CD14-positive monocyte (primary cell): ENCODE data around the gene HAVCR2. TPM values are rescaled to one million over a fixed set of nuclear protein-coding genes. Genes with fewer than 3 reads are reported as not detected.

Experiments used
- DNase-seq, 3 donors: peaks; one replicate each; pipeline ENCODE4 v3.0.0-alpha.2; 2011 to 2022
- H2AFZ ChIP-seq: 2 replicates; pipeline ENCODE4 v1.6.0; 2012; ENCODE audit warnings: mild to moderate bottlenecking, low read depth, low read length, inconsistent platforms; ENCODE audit not compliant: insufficient read depth, poor library complexity, severe bottlenecking
- H3K27ac ChIP-seq, 2 donors: 1 replicate in 1 of 2; 2 replicates in 1 of 2; pipeline ENCODE4 v1.5.1; 2012 to 2013; ENCODE audit warnings: low read length in 2 of 2, control low read depth in 1 of 2, inconsistent platforms in 1 of 2, low read depth in 1 of 2, mild to moderate bottlenecking in 1 of 2
- H3K27me3 ChIP-seq, 2 donors: one replicate each; pipeline versions ENCODE4 v1.6.0 to v1.6.1; 2011 to 2013; ENCODE audit warnings: low read length in 2 of 2; ENCODE audit not compliant: control insufficient read depth in 2 of 2, insufficient read depth in 2 of 2
- H3K36me3 ChIP-seq, 2 donors: replicated peaks in 1 of 2; 1 replicate in 1 of 2; 2 replicates in 1 of 2; pipeline versions ENCODE4 v1.5.1 to v1.6.1; 2012 to 2013; ENCODE audit warnings: low read length in 2 of 2, control low read depth in 1 of 2, inconsistent platforms in 1 of 2, mild to moderate bottlenecking in 1 of 2; ENCODE audit not compliant: insufficient read depth in 2 of 2, control insufficient read depth in 1 of 2
- H3K4me1 ChIP-seq, 2 donors: 1 replicate in 1 of 2; 2 replicates in 1 of 2; pipeline versions ENCODE4 v1.5.1 to v1.6.1; 2012 to 2013; ENCODE audit warnings: low read length in 2 of 2, control low read depth in 1 of 2, inconsistent platforms in 1 of 2, mild to moderate bottlenecking in 1 of 2, moderate library complexity in 1 of 2; ENCODE audit not compliant: insufficient read depth in 2 of 2, control insufficient read depth in 1 of 2
- H3K4me2 ChIP-seq: replicated peaks from 2 replicates; pipeline ENCODE3; 2012; ENCODE audit warnings: low read length, moderate library complexity, mild to moderate bottlenecking; ENCODE audit not compliant: poor library complexity, severe bottlenecking; ENCODE audit errors: extremely low read depth
- H3K4me3 ChIP-seq, 3 experiments: fragments of 200-600 bp in 1 of 3; sonication (generic) in 1 of 3; replicated peaks in 1 of 3; 1 replicate in 2 of 3; 2 replicates in 1 of 3; pipeline ENCODE4 v1.5.1; 2011 to 2013; ENCODE audit warnings: low read length in 3 of 3, mild to moderate bottlenecking in 3 of 3, control low read depth in 2 of 3, low read depth in 2 of 3, inconsistent platforms in 1 of 3, moderate library complexity in 1 of 3
- H3K79me2 ChIP-seq: 2 replicates; pipeline ENCODE4 v1.6.0; 2012; ENCODE audit warnings: mild to moderate bottlenecking, control low read depth, inconsistent platforms, low read length, moderate library complexity; ENCODE audit not compliant: insufficient read depth
- H3K9ac ChIP-seq: 2 replicates; pipeline ENCODE4 v1.6.0; 2017; ENCODE audit warnings: low read length, mild to moderate bottlenecking; ENCODE audit not compliant: insufficient read depth, poor library complexity, severe bottlenecking
- H3K9me3 ChIP-seq, 2 donors: replicated peaks in 1 of 2; 1 replicate in 1 of 2; 2 replicates in 1 of 2; pipeline versions ENCODE4 v1.5.1 to v1.6.1; 2012 to 2013; ENCODE audit warnings: low read length in 2 of 2, control low read depth in 1 of 2; ENCODE audit not compliant: control insufficient read depth in 1 of 2, insufficient read depth in 1 of 2
- H4K20me1 ChIP-seq: 2 replicates; pipeline ENCODE4 v1.6.0; 2012; ENCODE audit warnings: mild to moderate bottlenecking, low read length, control low read depth, moderate library complexity; ENCODE audit not compliant: insufficient read depth
- H3K27ac Mint-ChIP-seq, 7 donors: one replicate each; pipeline ENCODE4 v1.8.0; 2020; ENCODE audit warnings: mild to moderate bottlenecking in 7 of 7, mixed read lengths in 7 of 7, moderate library complexity in 6 of 7, inconsistent platforms in 2 of 7
- H3K27me3 Mint-ChIP-seq, 3 donors: one replicate each; pipeline ENCODE4 v1.8.0; 2021 to 2022; ENCODE audit warnings: low read depth in 3 of 3, mild to moderate bottlenecking in 3 of 3, mixed read lengths in 3 of 3, moderate library complexity in 3 of 3, inconsistent platforms in 1 of 3
- H3K36me3 Mint-ChIP-seq, 2 donors: one replicate each; pipeline ENCODE4 v1.8.0; 2020; ENCODE audit warnings: mixed read lengths in 2 of 2, inconsistent platforms in 1 of 2, mild to moderate bottlenecking in 1 of 2
- H3K4me1 Mint-ChIP-seq: one replicate; pipeline ENCODE4 v1.8.0; 2020; ENCODE audit warnings: mild to moderate bottlenecking, mixed read lengths
- H3K4me3 Mint-ChIP-seq, 2 donors: one replicate each; pipeline ENCODE4 v1.8.0; 2020; ENCODE audit warnings: mild to moderate bottlenecking in 2 of 2, mixed read lengths in 2 of 2, moderate library complexity in 1 of 2
- H3K9me3 Mint-ChIP-seq, 7 donors: one replicate each; pipeline ENCODE4 v1.8.0; 2020 to 2022; ENCODE audit warnings: mixed read lengths in 7 of 7, mild to moderate bottlenecking in 6 of 7, moderate library complexity in 6 of 7, inconsistent platforms in 2 of 7
- WGBS: methylation state at CpG from one replicate; pipeline ENCODE4 v1.1.5; 2013; ENCODE audit warnings: missing lambda C conversion rate; ENCODE audit not compliant: insufficient coverage; 5-methylcytosine and 5-hydroxymethylcytosine counted together
- intact Hi-C, 2 donors: fragments of 100-400 bp; cut with micrococcal nuclease; formaldehyde crosslinking; loops; one replicate each; pipeline versions ENCODE4 v1.15.0 to v1.15.1; 2023
- polyA plus RNA-seq, 3 donors: library from polyadenylated mRNA; depleted of rRNA in 1 of 3; unstranded in 2 of 3; stranded (reverse) in 1 of 3; fragments of 300-500 nt in 2 of 3; fragments of >200 nt in 1 of 3; fragmentation: Illumina TruSeq in 2 of 3; gene quantifications; 1 replicate in 2 of 3; 2 replicates in 1 of 3; pipeline ENCODE4 v1.2.3, GENCODE V29; 2012 to 2021
- TF ChIP-seq, protein P1 (sequence below): fragments of 200-600 bp; IDR thresholded peaks from one replicate; pipeline ENCODE4 v1.8.0; 2022; ENCODE audit warnings: antibody characterized with exemption, mild to moderate bottlenecking

HAVCR2 gene
- polyA plus RNA-seq, 3 donors = 33.1 to 56.8 (median 45.0) TPM

DNA sequence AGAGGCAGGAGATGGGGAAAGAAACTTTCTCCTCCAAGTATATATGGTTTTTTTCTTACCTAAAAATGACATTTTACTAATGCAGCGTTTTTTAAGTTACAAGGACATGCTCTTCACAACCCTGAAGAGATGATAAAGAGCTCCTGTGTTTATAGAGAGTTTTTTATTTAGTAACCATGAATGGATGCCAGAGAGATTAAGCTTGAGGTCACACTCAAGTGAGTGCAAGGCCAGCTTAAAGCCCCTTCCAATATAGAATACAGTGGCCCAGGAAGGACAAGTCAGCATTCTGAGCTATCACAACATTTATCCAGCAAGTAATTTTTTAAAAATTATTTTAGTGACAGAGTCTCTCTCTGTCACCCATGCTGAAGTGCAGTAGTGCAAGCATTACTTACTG is 6.7 kb upstream of the HAVCR2 start:
- Histone ChIP-seq H3K79me2 (no peaks in the 10 kb centered on the region), H3K4me1 (peaks cover 16 to 23% of the 10 kb centered on the region in 2 donors), H2AFZ (no peak overlapping the region), H3K27me3 (no peaks in the 10 kb centered on the region), H3K4me3 (no peak overlapping the region), H3K36me3 (no peaks in the 10 kb centered on the region), H3K4me2 (no peak overlapping the region), H4K20me1 (no peaks in the 10 kb centered on the region), H3K9me3 (peaks cover 0 to under 1% of the 10 kb centered on the region in 2 donors), H3K9ac (no peak overlapping the region), H3K27ac (no peak overlapping the region)
- H3K4me3 Mint-ChIP-seq = no peak overlapping the region
- TF ChIP-seq, protein P1, sequence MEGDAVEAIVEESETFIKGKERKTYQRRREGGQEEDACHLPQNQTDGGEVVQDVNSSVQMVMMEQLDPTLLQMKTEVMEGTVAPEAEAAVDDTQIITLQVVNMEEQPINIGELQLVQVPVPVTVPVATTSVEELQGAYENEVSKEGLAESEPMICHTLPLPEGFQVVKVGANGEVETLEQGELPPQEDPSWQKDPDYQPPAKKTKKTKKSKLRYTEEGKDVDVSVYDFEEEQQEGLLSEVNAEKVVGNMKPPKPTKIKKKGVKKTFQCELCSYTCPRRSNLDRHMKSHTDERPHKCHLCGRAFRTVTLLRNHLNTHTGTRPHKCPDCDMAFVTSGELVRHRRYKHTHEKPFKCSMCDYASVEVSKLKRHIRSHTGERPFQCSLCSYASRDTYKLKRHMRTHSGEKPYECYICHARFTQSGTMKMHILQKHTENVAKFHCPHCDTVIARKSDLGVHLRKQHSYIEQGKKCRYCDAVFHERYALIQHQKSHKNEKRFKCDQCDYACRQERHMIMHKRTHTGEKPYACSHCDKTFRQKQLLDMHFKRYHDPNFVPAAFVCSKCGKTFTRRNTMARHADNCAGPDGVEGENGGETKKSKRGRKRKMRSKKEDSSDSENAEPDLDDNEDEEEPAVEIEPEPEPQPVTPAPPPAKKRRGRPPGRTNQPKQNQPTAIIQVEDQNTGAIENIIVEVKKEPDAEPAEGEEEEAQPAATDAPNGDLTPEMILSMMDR = no peak
- DNase-seq = no peak
- H3K36me3 Mint-ChIP-seq = no peaks in the 10 kb centered on the region
- intact Hi-C loops = no loop called here
- H3K9me3 Mint-ChIP-seq = peaks cover 0 to 2% (median 0%) of the 10 kb centered on the region in 7 donors
- H3K27me3 Mint-ChIP-seq = no peaks in the 10 kb centered on the region
- H3K27ac Mint-ChIP-seq = peak overlapping the region in 1 of 7 donors; percentile 74
- WGBS = no CpG with 5 or more reads among the region's 1 CpG
- H3K4me1 Mint-ChIP-seq = peaks cover 32% of the 10 kb centered on the region

DNA sequence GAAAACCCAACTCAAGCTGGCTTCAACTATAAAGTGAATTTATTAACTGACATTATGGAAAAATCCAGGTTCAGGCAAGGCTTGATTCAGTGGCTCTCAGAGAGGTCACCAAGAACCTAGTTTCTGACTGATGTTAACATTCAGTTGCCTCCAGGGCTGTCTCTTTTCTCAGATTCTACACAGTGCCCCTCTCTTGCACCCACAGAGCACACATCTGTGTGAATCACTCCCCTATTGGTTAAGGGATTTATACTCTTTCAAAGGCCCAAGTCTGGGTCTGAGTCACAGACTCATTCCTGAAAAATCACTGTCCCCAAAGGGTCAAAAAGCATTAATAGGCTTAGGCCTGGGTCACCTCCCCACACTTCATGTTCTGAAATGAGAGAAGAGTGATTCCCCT is 6.2 kb upstream of the HAVCR2 start:
- Mint-ChIP-seq H3K27ac (peak overlapping the region in 3 of 7 donors; percentile 36 to 74 (median 70)), H3K27me3 (no peaks in the 10 kb centered on the region)
- H2AFZ ChIP-seq = peak overlapping the region; percentile 27

More for the DNA sequence above, 6.2 kb upstream of the HAVCR2 start:
- DNase-seq = peak in 2 of 3 donors; percentile 21 to 31
- Mint-ChIP-seq H3K4me1 (peaks cover 32% of the 10 kb centered on the region), H3K9me3 (peaks cover 0 to 1% (median 0%) of the 10 kb centered on the region in 7 donors), H3K36me3 (no peaks in the 10 kb centered on the region), H3K4me3 (no peak overlapping the region)
- TF ChIP-seq, protein P1 = no peak
- Histone ChIP-seq H3K9me3 (no peaks in the 10 kb centered on the region), H3K27ac (no peak overlapping the region), H3K4me1 (peaks cover 21 to 27% of the 10 kb centered on the region in 2 donors), H3K79me2 (no peaks in the 10 kb centered on the region), H3K4me3 (no peak overlapping the region), H3K27me3 (no peaks in the 10 kb centered on the region), H3K9ac (no peak overlapping the region), H3K4me2 (no peak overlapping the region), H4K20me1 (no peaks in the 10 kb centered on the region), H3K36me3 (no peaks in the 10 kb centered on the region)
- intact Hi-C loops = no loop called here
